AG09319 (cell line): Measurements from ENCODE around the gene STEAP1B.

Source experiments
- DNase-seq: peaks from one replicate; pipeline ENCODE4 v3.0.0-alpha.2; 2010; ENCODE audit warnings: low read depth; ENCODE audit errors: extremely low read depth
- CTCF ChIP-seq: IDR thresholded peaks from 2 replicates; pipeline ENCODE4 v1.5.1; 2011; ENCODE audit warnings: low read depth, mild to moderate bottlenecking, inconsistent platforms, low read length, moderate library complexity

STEAP1B gene

GRCh38 chr7:22476824-22477223 lies 23.2 kb downstream of the STEAP1B start:
- no peak for TF ChIP-seq CTCF
- DNase-seq: no peak

GRCh38 chr7:22474645-22475044 lies 25.3 kb downstream of the STEAP1B start:
- no peak for TF ChIP-seq CTCF
- no peak for DNase-seq

- DNase-seq: no peak
- TF ChIP-seq CTCF: no peak
These were observed 29.0 kb downstream of the STEAP1B start for GRCh38 chr7:22470981-22471380.

GRCh38 chr7:22469371-22470143 lies 30.4 kb downstream of the STEAP1B start:
- no peak for TF ChIP-seq CTCF
- DNase-seq: no peak

- no peak for DNase-seq
- no peak for TF ChIP-seq CTCF
These were observed 31.4 kb downstream of the STEAP1B start for GRCh38 chr7:22468609-22469008.

- DNase-seq: no peak
- no peak for TF ChIP-seq CTCF
These were observed 35.7 kb downstream of the STEAP1B start for GRCh38 chr7:22464299-22464698.

GRCh38 chr7:22460363-22460988 lies 39.5 kb downstream of the STEAP1B start:
- no peak for DNase-seq
- no peak for TF ChIP-seq CTCF
